HEK293 (cell line): ENCODE measurements around the gene GGA3.

Source experiments
- BCL11A ChIP-seq: fragments of 450-650 bp; formaldehyde crosslinking; IDR thresholded peaks from 2 replicates; pipeline ENCODE4 v1.5.1; 2016; ENCODE audit warnings: low read depth, missing biosample characterization, missing genetic modification characterization
- SP3 ChIP-seq: fragments of 450-650 bp; formaldehyde crosslinking; IDR thresholded peaks from 2 replicates; pipeline ENCODE4 v1.5.1; 2016; ENCODE audit warnings: missing biosample characterization, missing genetic modification characterization
- WT1 ChIP-seq: fragments of 450-650 bp; formaldehyde crosslinking; IDR thresholded peaks from 2 replicates; pipeline ENCODE4 v1.5.1; 2016; ENCODE audit warnings: missing biosample characterization, missing genetic modification characterization
- ZFP69B ChIP-seq: fragments of 450-650 bp; formaldehyde crosslinking; IDR thresholded peaks from 2 replicates; pipeline ENCODE4 v1.5.1; 2016; ENCODE audit warnings: missing biosample characterization, missing genetic modification characterization
- ZNF140 ChIP-seq: fragments of 450-650 bp; formaldehyde crosslinking; IDR thresholded peaks from 2 replicates; pipeline ENCODE4 v1.5.1; 2016; ENCODE audit warnings: missing biosample characterization, missing genetic modification characterization
- ZNF221 ChIP-seq: fragments of 450-650 bp; formaldehyde crosslinking; IDR thresholded peaks from 2 replicates; pipeline ENCODE4 v1.5.1; 2017; ENCODE audit warnings: missing biosample characterization, missing genetic modification characterization, borderline replicate concordance
- ZNF23 ChIP-seq: fragments of 450-650 bp; formaldehyde crosslinking; IDR thresholded peaks from 2 replicates; pipeline ENCODE4 v1.5.1; 2016; ENCODE audit warnings: missing biosample characterization, missing genetic modification characterization, borderline replicate concordance
- ZNF274 ChIP-seq, 2 experiments: fragments of 200-500 bp in 1 of 2; fragments of 450-650 bp in 1 of 2; sonication (Bioruptor generic) in 1 of 2; formaldehyde crosslinking in 1 of 2; IDR thresholded peaks; 2 replicates each; pipeline versions ENCODE4 v1.5.1 to v1.6.1; 2014 to 2016; ENCODE audit warnings: borderline replicate concordance in 1 of 2, inconsistent platforms in 1 of 2, low read length in 1 of 2, missing biosample characterization in 1 of 2, missing genetic modification characterization in 1 of 2
- ZNF302 ChIP-seq: fragments of 450-650 bp; formaldehyde crosslinking; IDR thresholded peaks from 2 replicates; pipeline ENCODE4 v1.5.1; 2016; ENCODE audit warnings: missing biosample characterization, missing genetic modification characterization, low read depth
- ZNF335 ChIP-seq: fragments of 450-650 bp; formaldehyde crosslinking; conservative IDR thresholded peaks from 2 replicates; pipeline ENCODE4 v1.5.1; 2016; ENCODE audit warnings: missing biosample characterization, missing genetic modification characterization
- ZNF404 ChIP-seq: fragments of 450-650 bp; formaldehyde crosslinking; IDR thresholded peaks from 2 replicates; pipeline ENCODE4 v1.5.1; 2017; ENCODE audit warnings: missing biosample characterization, missing genetic modification characterization
- ZNF426 ChIP-seq: fragments of 450-650 bp; formaldehyde crosslinking; IDR thresholded peaks from 2 replicates; pipeline ENCODE4 v1.5.1; 2017; ENCODE audit warnings: missing biosample characterization, missing genetic modification characterization, mild to moderate bottlenecking, inconsistent platforms, moderate library complexity
- ZNF501 ChIP-seq: fragments of 450-650 bp; formaldehyde crosslinking; IDR thresholded peaks from 2 replicates; pipeline ENCODE4 v1.5.1; 2016; ENCODE audit warnings: missing biosample characterization, missing genetic modification characterization
- ZNF560 ChIP-seq: fragments of 450-650 bp; formaldehyde crosslinking; IDR thresholded peaks from 2 replicates; pipeline ENCODE4 v1.5.1; 2017; ENCODE audit warnings: missing biosample characterization, missing genetic modification characterization, borderline replicate concordance
- ZNF600 ChIP-seq: fragments of 450-650 bp; formaldehyde crosslinking; IDR thresholded peaks from 2 replicates; pipeline ENCODE4 v1.5.1; 2016; ENCODE audit warnings: missing biosample characterization, missing genetic modification characterization
- ZNF610 ChIP-seq: fragments of 450-650 bp; formaldehyde crosslinking; IDR thresholded peaks from 2 replicates; pipeline ENCODE4 v1.5.1; 2016; ENCODE audit warnings: missing biosample characterization, missing genetic modification characterization, borderline replicate concordance
- ZNF654 ChIP-seq: fragments of 450-650 bp; formaldehyde crosslinking; IDR thresholded peaks from 2 replicates; pipeline ENCODE4 v1.5.1; 2016; ENCODE audit warnings: low read depth, missing biosample characterization, missing genetic modification characterization
- ZNF658 ChIP-seq: fragments of 450-650 bp; formaldehyde crosslinking; IDR thresholded peaks from 2 replicates; pipeline ENCODE4; 2016; ENCODE audit warnings: missing biosample characterization, missing genetic modification characterization
- ZNF664 ChIP-seq: fragments of 450-650 bp; formaldehyde crosslinking; IDR thresholded peaks from 2 replicates; pipeline ENCODE4 v1.5.1; 2016; ENCODE audit warnings: missing biosample characterization, missing genetic modification characterization
- ZNF76 ChIP-seq: fragments of 450-650 bp; formaldehyde crosslinking; IDR thresholded peaks from 2 replicates; pipeline ENCODE4; 2016; ENCODE audit warnings: low read depth, missing biosample characterization, missing genetic modification characterization, borderline replicate concordance
- ZNF791 ChIP-seq: fragments of 450-650 bp; formaldehyde crosslinking; IDR thresholded peaks from 2 replicates; pipeline ENCODE4 v1.5.1; 2016; ENCODE audit warnings: missing biosample characterization, missing genetic modification characterization
- ZNF830 ChIP-seq: fragments of 450-650 bp; IDR thresholded peaks from 2 replicates; pipeline ENCODE4 v1.5.0; 2018; ENCODE audit warnings: missing biosample characterization, missing genetic modification characterization, low read depth, mild to moderate bottlenecking, moderate library complexity
- ZSCAN16 ChIP-seq: fragments of 450-650 bp; formaldehyde crosslinking; IDR thresholded peaks from 2 replicates; pipeline ENCODE4 v1.5.1; 2016; ENCODE audit warnings: missing biosample characterization, missing genetic modification characterization
- TF ChIP-seq, protein P1 (sequence below): fragments of 450-650 bp; formaldehyde crosslinking; IDR thresholded peaks from 2 replicates; pipeline ENCODE4 v1.5.1; 2016; ENCODE audit warnings: missing biosample characterization, missing genetic modification characterization
- TF ChIP-seq, protein P2 (sequence below): fragments of 450-650 bp; formaldehyde crosslinking; IDR thresholded peaks from 2 replicates; pipeline ENCODE4 v1.5.1; 2017; ENCODE audit warnings: missing biosample characterization, mild to moderate bottlenecking, missing genetic modification characterization, moderate library complexity
- TF ChIP-seq, protein P3 (sequence below): fragments of 450-650 bp; formaldehyde crosslinking; IDR thresholded peaks from 2 replicates; pipeline ENCODE4 v1.5.1; 2017; ENCODE audit warnings: missing biosample characterization, missing genetic modification characterization
- TF ChIP-seq, protein P4 (sequence below): fragments of 450-650 bp; formaldehyde crosslinking; IDR thresholded peaks from 2 replicates; pipeline ENCODE4 v1.5.1; 2016; ENCODE audit warnings: missing biosample characterization, missing genetic modification characterization
- TF ChIP-seq, protein P5 (sequence below): fragments of 450-650 bp; formaldehyde crosslinking; IDR thresholded peaks from 2 replicates; pipeline ENCODE4 v1.5.1; 2016; ENCODE audit warnings: missing biosample characterization, missing genetic modification characterization

The GGA3 gene

DNA sequence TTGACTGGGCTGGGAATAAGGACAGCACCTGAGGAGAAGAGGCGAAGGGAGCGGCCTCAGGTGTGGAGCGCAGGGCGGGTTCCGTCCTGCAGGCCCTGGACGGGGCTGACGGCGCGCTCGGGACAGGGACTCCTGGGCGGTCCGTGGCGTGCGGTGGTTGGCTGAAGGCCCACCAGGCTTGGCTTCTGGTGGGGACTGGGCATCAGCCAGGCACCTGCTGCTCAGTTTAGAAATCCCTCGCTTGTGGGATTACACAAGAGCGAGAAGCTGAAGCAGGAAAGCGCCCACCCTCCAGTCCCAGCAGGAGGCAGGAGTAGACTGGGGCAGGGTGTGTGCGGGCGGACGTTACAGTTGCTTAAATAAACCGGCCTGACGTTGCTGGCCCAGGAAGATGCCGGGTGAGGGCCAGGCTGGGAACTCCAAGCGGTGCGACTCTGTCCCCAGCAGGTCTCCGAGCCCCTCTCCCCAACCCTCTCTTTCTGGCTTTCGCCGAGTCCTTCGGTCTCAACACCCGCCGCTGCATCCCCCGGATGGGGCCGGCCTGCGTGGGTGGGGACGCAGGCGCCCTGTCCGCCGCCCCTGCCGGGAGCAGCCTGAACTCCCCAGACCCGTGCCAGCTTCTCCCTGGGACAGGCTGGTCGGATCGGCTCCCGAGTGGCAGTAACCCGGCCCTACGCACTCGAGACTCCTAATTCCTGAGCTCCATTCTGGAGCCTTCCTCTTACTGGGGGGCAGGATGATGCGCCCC, 9.0 kb upstream of the GGA3 start (continued):
- TF ChIP-seq ZNF791 (tag by site-specific recombination) (no peak), BCL11A (tag by site-specific recombination) (0 out of 2 replicates have a peak, but pooled peaks have one; percentile 45), ZNF426 (tag by site-specific recombination) (no peak), SP3 (tag by site-specific recombination) (peak; percentile 52), WT1 (tag by site-specific recombination) (0 out of 2 replicates have a peak, but pooled peaks have one; percentile 33), ZNF76 (no peak), ZNF610 (tag by site-specific recombination) (no peak; the same call in 1 of the 2 replicates), ZNF600 (tag by site-specific recombination) (peak; percentile 87), ZNF221 (tag by site-specific recombination) (no peak), ZNF140 (tag by site-specific recombination) (no peak), ZNF404 (tag by site-specific recombination) (no peak), ZNF654 (tag by site-specific recombination) (no peak), ZSCAN16 (tag by site-specific recombination) (no peak), ZNF335 (tag by site-specific recombination) (peak; percentile 92), ZNF830 (tag by site-specific recombination) (no peak), ZNF664 (no peak), ZNF560 (tag by site-specific recombination) (no peak), ZNF274 (IDR thresholded peaks at IDR 0.05; ENCODE audit: low read length) (no peak), ZNF274 (tag by site-specific recombination; IDR thresholded peaks at IDR 0.05; ENCODE audit: borderline replicate concordance) (no peak), ZNF302 (tag by site-specific recombination) (no peak), ZNF501 (peak; percentile 53), ZNF658 (tag by site-specific recombination) (no peak), ZNF23 (tag by site-specific recombination) (no peak), ZFP69B (peak; percentile 61)
- TF ChIP-seq, protein P1, sequence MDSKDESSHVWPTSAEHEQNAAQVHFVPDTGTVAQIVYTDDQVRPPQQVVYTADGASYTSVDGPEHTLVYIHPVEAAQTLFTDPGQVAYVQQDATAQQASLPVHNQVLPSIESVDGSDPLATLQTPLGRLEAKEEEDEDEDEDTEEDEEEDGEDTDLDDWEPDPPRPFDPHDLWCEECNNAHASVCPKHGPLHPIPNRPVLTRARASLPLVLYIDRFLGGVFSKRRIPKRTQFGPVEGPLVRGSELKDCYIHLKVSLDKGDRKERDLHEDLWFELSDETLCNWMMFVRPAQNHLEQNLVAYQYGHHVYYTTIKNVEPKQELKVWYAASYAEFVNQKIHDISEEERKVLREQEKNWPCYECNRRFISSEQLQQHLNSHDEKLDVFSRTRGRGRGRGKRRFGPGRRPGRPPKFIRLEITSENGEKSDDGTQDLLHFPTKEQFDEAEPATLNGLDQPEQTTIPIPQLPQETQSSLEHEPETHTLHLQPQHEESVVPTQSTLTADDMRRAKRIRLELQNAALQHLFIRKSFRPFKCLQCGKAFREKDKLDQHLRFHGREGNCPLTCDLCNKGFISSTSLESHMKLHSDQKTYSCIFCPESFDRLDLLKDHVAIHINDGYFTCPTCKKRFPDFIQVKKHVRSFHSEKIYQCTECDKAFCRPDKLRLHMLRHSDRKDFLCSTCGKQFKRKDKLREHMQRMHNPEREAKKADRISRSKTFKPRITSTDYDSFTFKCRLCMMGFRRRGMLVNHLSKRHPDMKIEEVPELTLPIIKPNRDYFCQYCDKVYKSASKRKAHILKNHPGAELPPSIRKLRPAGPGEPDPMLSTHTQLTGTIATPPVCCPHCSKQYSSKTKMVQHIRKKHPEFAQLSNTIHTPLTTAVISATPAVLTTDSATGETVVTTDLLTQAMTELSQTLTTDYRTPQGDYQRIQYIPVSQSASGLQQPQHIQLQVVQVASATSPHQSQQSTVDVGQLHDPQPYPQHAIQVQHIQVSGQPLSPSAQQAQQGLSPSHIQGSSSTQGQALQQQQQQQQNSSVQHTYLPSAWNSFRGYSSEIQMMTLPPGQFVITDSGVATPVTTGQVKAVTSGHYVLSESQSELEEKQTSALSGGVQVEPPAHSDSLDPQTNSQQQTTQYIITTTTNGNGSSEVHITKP, result peak; percentile 61
- TF ChIP-seq, protein P2, sequence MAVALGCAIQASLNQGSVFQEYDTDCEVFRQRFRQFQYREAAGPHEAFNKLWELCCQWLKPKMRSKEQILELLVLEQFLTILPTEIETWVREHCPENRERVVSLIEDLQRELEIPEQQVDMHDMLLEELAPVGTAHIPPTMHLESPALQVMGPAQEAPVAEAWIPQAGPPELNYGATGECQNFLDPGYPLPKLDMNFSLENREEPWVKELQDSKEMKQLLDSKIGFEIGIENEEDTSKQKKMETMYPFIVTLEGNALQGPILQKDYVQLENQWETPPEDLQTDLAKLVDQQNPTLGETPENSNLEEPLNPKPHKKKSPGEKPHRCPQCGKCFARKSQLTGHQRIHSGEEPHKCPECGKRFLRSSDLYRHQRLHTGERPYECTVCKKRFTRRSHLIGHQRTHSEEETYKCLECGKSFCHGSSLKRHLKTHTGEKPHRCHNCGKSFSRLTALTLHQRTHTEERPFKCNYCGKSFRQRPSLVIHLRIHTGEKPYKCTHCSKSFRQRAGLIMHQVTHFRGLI (tag by site-specific recombination), result peak; percentile 45; the same call in 1 of the 2 replicates
- TF ChIP-seq, protein P3, sequence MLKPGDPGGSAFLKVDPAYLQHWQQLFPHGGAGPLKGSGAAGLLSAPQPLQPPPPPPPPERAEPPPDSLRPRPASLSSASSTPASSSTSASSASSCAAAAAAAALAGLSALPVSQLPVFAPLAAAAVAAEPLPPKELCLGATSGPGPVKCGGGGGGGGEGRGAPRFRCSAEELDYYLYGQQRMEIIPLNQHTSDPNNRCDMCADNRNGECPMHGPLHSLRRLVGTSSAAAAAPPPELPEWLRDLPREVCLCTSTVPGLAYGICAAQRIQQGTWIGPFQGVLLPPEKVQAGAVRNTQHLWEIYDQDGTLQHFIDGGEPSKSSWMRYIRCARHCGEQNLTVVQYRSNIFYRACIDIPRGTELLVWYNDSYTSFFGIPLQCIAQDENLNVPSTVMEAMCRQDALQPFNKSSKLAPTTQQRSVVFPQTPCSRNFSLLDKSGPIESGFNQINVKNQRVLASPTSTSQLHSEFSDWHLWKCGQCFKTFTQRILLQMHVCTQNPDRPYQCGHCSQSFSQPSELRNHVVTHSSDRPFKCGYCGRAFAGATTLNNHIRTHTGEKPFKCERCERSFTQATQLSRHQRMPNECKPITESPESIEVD, result no peak
- TF ChIP-seq, protein P4, sequence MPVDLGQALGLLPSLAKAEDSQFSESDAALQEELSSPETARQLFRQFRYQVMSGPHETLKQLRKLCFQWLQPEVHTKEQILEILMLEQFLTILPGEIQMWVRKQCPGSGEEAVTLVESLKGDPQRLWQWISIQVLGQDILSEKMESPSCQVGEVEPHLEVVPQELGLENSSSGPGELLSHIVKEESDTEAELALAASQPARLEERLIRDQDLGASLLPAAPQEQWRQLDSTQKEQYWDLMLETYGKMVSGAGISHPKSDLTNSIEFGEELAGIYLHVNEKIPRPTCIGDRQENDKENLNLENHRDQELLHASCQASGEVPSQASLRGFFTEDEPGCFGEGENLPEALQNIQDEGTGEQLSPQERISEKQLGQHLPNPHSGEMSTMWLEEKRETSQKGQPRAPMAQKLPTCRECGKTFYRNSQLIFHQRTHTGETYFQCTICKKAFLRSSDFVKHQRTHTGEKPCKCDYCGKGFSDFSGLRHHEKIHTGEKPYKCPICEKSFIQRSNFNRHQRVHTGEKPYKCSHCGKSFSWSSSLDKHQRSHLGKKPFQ, result no peak
- TF ChIP-seq, protein P5, sequence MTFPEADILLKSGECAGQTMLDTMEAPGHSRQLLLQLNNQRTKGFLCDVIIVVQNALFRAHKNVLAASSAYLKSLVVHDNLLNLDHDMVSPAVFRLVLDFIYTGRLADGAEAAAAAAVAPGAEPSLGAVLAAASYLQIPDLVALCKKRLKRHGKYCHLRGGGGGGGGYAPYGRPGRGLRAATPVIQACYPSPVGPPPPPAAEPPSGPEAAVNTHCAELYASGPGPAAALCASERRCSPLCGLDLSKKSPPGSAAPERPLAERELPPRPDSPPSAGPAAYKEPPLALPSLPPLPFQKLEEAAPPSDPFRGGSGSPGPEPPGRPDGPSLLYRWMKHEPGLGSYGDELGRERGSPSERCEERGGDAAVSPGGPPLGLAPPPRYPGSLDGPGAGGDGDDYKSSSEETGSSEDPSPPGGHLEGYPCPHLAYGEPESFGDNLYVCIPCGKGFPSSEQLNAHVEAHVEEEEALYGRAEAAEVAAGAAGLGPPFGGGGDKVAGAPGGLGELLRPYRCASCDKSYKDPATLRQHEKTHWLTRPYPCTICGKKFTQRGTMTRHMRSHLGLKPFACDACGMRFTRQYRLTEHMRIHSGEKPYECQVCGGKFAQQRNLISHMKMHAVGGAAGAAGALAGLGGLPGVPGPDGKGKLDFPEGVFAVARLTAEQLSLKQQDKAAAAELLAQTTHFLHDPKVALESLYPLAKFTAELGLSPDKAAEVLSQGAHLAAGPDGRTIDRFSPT (tag by site-specific recombination), result peak; percentile 59
